ENCODE data around the gene FARS2.

- TF ChIP-seq ZNF660 (tag by site-specific recombination; IDR thresholded peaks at IDR 0.05) = no peak
- no peak for TF ChIP-seq CTCF (tag by site-specific recombination; IDR thresholded peaks at IDR 0.05)
- TF ChIP-seq SP2 (tag by site-specific recombination; IDR thresholded peaks at IDR 0.05) = no peak
- no peak for TF ChIP-seq ZNF768 (tag by site-specific recombination; IDR thresholded peaks at IDR 0.05)
- no peak for TF ChIP-seq ZEB2 (tag by site-specific recombination; IDR thresholded peaks at IDR 0.05)
- TF ChIP-seq ZBTB7A (tag by site-specific recombination; IDR thresholded peaks at IDR 0.05; ENCODE audit: low read depth) = no peak
- no peak for TF ChIP-seq REST (tag by site-specific recombination; IDR thresholded peaks at IDR 0.05)
- TF ChIP-seq, protein P1, sequence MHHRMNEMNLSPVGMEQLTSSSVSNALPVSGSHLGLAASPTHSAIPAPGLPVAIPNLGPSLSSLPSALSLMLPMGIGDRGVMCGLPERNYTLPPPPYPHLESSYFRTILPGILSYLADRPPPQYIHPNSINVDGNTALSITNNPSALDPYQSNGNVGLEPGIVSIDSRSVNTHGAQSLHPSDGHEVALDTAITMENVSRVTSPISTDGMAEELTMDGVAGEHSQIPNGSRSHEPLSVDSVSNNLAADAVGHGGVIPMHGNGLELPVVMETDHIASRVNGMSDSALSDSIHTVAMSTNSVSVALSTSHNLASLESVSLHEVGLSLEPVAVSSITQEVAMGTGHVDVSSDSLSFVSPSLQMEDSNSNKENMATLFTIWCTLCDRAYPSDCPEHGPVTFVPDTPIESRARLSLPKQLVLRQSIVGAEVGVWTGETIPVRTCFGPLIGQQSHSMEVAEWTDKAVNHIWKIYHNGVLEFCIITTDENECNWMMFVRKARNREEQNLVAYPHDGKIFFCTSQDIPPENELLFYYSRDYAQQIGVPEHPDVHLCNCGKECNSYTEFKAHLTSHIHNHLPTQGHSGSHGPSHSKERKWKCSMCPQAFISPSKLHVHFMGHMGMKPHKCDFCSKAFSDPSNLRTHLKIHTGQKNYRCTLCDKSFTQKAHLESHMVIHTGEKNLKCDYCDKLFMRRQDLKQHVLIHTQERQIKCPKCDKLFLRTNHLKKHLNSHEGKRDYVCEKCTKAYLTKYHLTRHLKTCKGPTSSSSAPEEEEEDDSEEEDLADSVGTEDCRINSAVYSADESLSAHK (tag by site-specific recombination; IDR thresholded peaks at IDR 0.05) = no peak
- TF ChIP-seq, protein P2, sequence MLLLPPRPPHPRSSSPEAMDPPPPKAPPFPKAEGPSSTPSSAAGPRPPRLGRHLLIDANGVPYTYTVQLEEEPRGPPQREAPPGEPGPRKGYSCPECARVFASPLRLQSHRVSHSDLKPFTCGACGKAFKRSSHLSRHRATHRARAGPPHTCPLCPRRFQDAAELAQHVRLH (tag by site-specific recombination; IDR thresholded peaks at IDR 0.05) = no peak
- no peak for TF ChIP-seq YY1 (tag by site-specific recombination; IDR thresholded peaks at IDR 0.05)
These were observed 394.9 kb downstream of the FARS2 start for GRCh38 chr6:5656226-5656625.
